Measurements from ENCODE around the gene ZDHHC12.

GRCh38 chr9:128729302-128729701 lies 5.4 kb upstream of the ZDHHC12 start:
- no peak for TF ChIP-seq KDM1A (IDR thresholded peaks at IDR 0.05; ENCODE audit: low read depth)
- no peak for TF ChIP-seq CHD2 (IDR thresholded peaks at IDR 0.05; ENCODE audit: low read length, partially characterized antibody)
- TF ChIP-seq HEYL (CRISPR knock-in tag; IDR thresholded peaks at IDR 0.05) = no peak
